Activated naive CD8-positive, alpha-beta T cell treated with anti-CD3 and anti-CD28 coated beads, Interleukin-2, amount 50 U/mL, for 24 hours (primary cell): ENCODE results near the gene CTLA4.
A peak's percentile ranks its signal among the peaks of the same experiment; 100 is the strongest.

Source experiments
- ATAC-seq: fragments of 150-1000 bp; cut with Tn5 transposase; one replicate; pipeline ENCODE4 v1.10.0; 2021
- DNase-seq: peaks from one replicate; pipeline ENCODE4 v3.0.0; 2021
- H3K27ac Mint-ChIP-seq: one replicate; pipeline ENCODE4 v1.8.0; 2021; ENCODE audit warnings: mild to moderate bottlenecking, mixed read lengths
- H3K27me3 Mint-ChIP-seq: one replicate; pipeline ENCODE4 v1.8.0; 2021; ENCODE audit warnings: mixed read lengths
- H3K36me3 Mint-ChIP-seq: one replicate; pipeline ENCODE4 v1.8.0; 2021; ENCODE audit warnings: low read depth, mixed read lengths
- H3K4me1 Mint-ChIP-seq: one replicate; pipeline ENCODE4 v1.8.0; 2021; ENCODE audit warnings: mixed read lengths
- H3K4me3 Mint-ChIP-seq: one replicate; pipeline ENCODE4 v1.8.0; 2021; ENCODE audit warnings: mild to moderate bottlenecking, moderate library complexity, mixed read lengths
- H3K9me3 Mint-ChIP-seq: one replicate; pipeline ENCODE4 v1.8.0; 2021; ENCODE audit warnings: mixed read lengths

CTLA4 gene

DNA sequence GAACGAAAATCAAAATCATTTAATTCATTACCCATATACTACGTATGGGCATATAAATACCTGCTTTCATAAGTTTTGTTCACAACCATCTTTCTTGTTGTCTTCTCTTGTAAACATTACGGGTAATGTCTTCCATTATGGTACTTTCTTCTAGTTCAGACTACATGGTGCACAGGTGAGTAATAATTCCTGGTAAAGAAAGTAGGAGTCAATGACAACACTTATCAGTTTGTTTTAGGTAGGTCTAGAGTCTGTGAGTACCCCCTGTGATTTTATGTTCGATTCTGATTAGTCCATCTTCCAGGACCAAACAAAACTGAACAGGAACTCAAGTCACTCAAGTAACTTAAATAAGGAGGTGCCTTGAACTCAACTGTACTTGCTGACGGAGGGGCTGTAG lies 25.2 kb upstream of the CTLA4 start:
- ATAC-seq (peak; percentile 72), DNase-seq (no peak)
- H3K36me3 Mint-ChIP-seq = no peaks in the 10 kb centered on the region
- peaks cover 21% of the 10 kb centered on the region for H3K4me1 Mint-ChIP-seq
- no peaks in the 10 kb centered on the region for H3K9me3 Mint-ChIP-seq
- H3K27me3 Mint-ChIP-seq = peaks cover 7% of the 10 kb centered on the region
- H3K27ac Mint-ChIP-seq = no peak overlapping the region
- H3K4me3 Mint-ChIP-seq = no peak overlapping the region

GRCh38 chr2:203846490-203847105 lies 21.0 kb upstream of the CTLA4 start:
- H3K4me1 Mint-ChIP-seq = peaks cover 21% of the 10 kb centered on the region
- H3K27me3 Mint-ChIP-seq = peaks cover 3% of the 10 kb centered on the region
- no peak for ATAC-seq
- no peak overlapping the region for H3K27ac Mint-ChIP-seq
- H3K9me3 Mint-ChIP-seq = no peaks in the 10 kb centered on the region
- no peak for DNase-seq
- H3K36me3 Mint-ChIP-seq = no peaks in the 10 kb centered on the region
- no peak overlapping the region for H3K4me3 Mint-ChIP-seq

DNA sequence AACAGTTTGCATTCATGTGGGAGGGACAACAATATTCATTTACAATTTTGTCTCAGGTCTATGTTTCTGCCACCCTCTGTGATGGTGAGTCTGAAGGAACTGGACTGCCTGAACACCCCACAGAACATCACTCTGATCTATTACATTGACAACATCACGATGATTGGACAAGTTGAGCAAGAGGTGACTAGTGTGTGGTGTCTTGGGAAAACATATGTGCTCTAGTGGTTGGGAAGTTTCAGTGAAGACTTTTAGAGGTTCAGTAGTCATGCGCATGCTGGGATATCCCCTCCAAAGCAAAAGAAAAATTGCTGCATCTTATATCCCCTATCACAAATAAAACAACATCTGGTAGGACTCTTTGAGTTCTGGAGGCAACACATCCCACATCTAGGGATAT lies 18.6 kb upstream of the CTLA4 start:
- peaks cover 2% of the 10 kb centered on the region for H3K27me3 Mint-ChIP-seq
- no peak overlapping the region for H3K4me3 Mint-ChIP-seq
- H3K36me3 Mint-ChIP-seq = no peaks in the 10 kb centered on the region
- H3K27ac Mint-ChIP-seq = no peak overlapping the region
- DNase-seq (no peak), ATAC-seq (peak; percentile 76)
- H3K9me3 Mint-ChIP-seq = no peaks in the 10 kb centered on the region
- peaks cover 28% of the 10 kb centered on the region for H3K4me1 Mint-ChIP-seq

- H3K27me3 Mint-ChIP-seq = no peaks in the 10 kb centered on the region
These were observed 14.8 kb upstream of the CTLA4 start for GRCh38 chr2:203852760-203853159.

GRCh38 chr2:203853271-203853670 lies 14.3 kb upstream of the CTLA4 start:
- no peaks in the 10 kb centered on the region for H3K27me3 Mint-ChIP-seq
- H3K9me3 Mint-ChIP-seq = no peaks in the 10 kb centered on the region
- peak overlapping the region; percentile 92 for H3K27ac Mint-ChIP-seq
- peak overlapping the region; percentile 61 for H3K4me3 Mint-ChIP-seq
- DNase-seq (no peak), ATAC-seq (peak; percentile 38)
- H3K36me3 Mint-ChIP-seq = no peaks in the 10 kb centered on the region
- peaks cover 63% of the 10 kb centered on the region for H3K4me1 Mint-ChIP-seq

More at GRCh38 chr2:203852760-203853159, 14.8 kb upstream of the CTLA4 start:
- Mint-ChIP-seq H3K36me3 (no peaks in the 10 kb centered on the region), H3K4me3 (peak overlapping the region; percentile 50), H3K27ac (peak overlapping the region; percentile 92), H3K9me3 (no peaks in the 10 kb centered on the region), H3K4me1 (peaks cover 58% of the 10 kb centered on the region)
- DNase-seq (no peak), ATAC-seq (peak; percentile 47)

- Mint-ChIP-seq H3K27me3 (no peaks in the 10 kb centered on the region), H3K36me3 (no peaks in the 10 kb centered on the region), H3K4me3 (peak overlapping the region; percentile 42), H3K9me3 (no peaks in the 10 kb centered on the region), H3K4me1 (peaks cover 67% of the 10 kb centered on the region), H3K27ac (peak overlapping the region; percentile 92)
- DNase-seq (no peak), ATAC-seq (no peak)
These were observed 13.8 kb upstream of the CTLA4 start for GRCh38 chr2:203853722-203854121.

- no peak for ATAC-seq
- no peak overlapping the region for H3K27ac Mint-ChIP-seq
- H3K36me3 Mint-ChIP-seq = peaks cover 3% of the 10 kb centered on the region
- no peak overlapping the region for H3K4me3 Mint-ChIP-seq
- H3K27me3 Mint-ChIP-seq = no peaks in the 10 kb centered on the region
- no peaks in the 10 kb centered on the region for H3K9me3 Mint-ChIP-seq
- DNase-seq = no peak
- peaks cover 74% of the 10 kb centered on the region for H3K4me1 Mint-ChIP-seq
These were observed 12.3 kb upstream of the CTLA4 start for GRCh38 chr2:203855274-203855673.

DNA sequence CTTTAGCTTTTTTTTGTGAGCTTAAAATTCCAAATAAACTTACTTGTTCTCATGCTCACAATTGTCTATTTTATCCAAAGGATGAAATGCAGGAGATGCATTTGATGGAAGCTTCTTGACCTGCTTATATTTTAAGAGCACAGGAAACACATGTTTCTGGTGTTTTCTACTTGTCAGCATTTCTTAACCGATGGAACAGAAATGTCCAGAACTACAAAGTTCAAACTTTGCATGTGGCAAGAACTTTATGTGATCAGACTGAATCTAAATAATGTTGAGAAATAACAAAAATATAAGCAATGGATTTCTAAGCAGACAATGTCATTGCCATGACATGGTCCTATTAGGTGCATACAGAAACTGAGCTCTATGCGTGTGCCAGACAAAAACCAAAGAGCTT lies 9.9 kb upstream of the CTLA4 start:
- ATAC-seq = no peak

DNA sequence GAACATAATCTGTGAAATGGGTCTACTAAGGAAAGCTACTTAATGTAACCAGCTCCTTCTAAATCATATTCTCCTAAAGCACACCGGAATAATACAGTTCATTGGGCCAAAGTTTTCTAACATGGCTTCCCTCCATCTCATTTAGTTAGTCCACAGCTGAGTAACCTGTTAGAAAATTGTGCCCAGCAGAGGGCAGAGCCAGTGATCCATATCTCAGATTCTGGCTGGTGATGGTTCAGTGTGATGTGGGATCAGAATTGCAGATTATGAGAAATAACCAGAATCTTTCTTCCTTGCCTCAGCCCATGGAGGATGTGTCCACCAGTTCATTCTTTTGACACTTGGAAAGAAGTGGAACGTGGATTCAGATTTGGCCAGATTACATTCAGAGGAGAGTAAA lies 9.4 kb upstream of the CTLA4 start:
- H3K36me3 Mint-ChIP-seq = peaks cover 3% of the 10 kb centered on the region
- H3K4me3 Mint-ChIP-seq = no peak overlapping the region
- DNase-seq = no peak
- no peaks in the 10 kb centered on the region for H3K9me3 Mint-ChIP-seq
- peak overlapping the region; percentile 25 for H3K27ac Mint-ChIP-seq
- peak; percentile 48 for ATAC-seq
- peaks cover 87% of the 10 kb centered on the region for H3K4me1 Mint-ChIP-seq
- H3K27me3 Mint-ChIP-seq = no peaks in the 10 kb centered on the region

More for the DNA sequence above, 9.9 kb upstream of the CTLA4 start:
- Mint-ChIP-seq H3K4me1 (peaks cover 88% of the 10 kb centered on the region), H3K27me3 (no peaks in the 10 kb centered on the region), H3K9me3 (no peaks in the 10 kb centered on the region), H3K4me3 (no peak overlapping the region), H3K36me3 (peaks cover 3% of the 10 kb centered on the region), H3K27ac (peak overlapping the region; percentile 25)
- no peak for DNase-seq

- DNase-seq = no peak
- peaks cover 79% of the 10 kb centered on the region for H3K4me1 Mint-ChIP-seq
- H3K9me3 Mint-ChIP-seq = peaks cover 2% of the 10 kb centered on the region
- no peaks in the 10 kb centered on the region for H3K27me3 Mint-ChIP-seq
- peak overlapping the region; percentile 53 for H3K27ac Mint-ChIP-seq
- no peak for ATAC-seq
- peaks cover 4% of the 10 kb centered on the region for H3K36me3 Mint-ChIP-seq
- H3K4me3 Mint-ChIP-seq = no peak overlapping the region
These were observed 8.4 kb upstream of the CTLA4 start for GRCh38 chr2:203859030-203859789.

DNA sequence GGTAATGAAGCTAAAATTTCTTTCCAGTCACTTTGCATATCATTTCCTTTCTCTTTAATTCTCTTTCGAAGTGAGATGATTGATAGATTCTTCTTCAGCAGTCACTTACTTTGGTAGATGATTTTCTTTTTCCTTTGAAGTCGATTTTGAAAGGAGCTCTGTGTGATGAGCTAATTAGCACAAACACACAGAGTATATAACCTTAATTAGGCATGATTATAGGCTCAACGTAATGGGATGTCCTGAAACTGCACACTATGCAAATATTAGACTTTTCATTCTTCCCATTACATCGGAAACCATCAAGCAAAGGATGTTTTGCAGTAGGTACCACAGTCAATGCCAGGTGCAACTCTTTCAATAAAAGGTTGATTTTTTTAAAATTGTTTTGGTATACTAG lies 6.4 kb upstream of the CTLA4 start:
- H3K36me3 Mint-ChIP-seq = peaks cover 6% of the 10 kb centered on the region
- no peaks in the 10 kb centered on the region for H3K27me3 Mint-ChIP-seq
- H3K4me1 Mint-ChIP-seq = peaks cover 77% of the 10 kb centered on the region
- H3K27ac Mint-ChIP-seq = peak overlapping the region; percentile 89
- peak overlapping the region; percentile 56 for H3K4me3 Mint-ChIP-seq
- DNase-seq (no peak), ATAC-seq (peak; percentile 92)
- H3K9me3 Mint-ChIP-seq = peaks cover 15% of the 10 kb centered on the region

DNA sequence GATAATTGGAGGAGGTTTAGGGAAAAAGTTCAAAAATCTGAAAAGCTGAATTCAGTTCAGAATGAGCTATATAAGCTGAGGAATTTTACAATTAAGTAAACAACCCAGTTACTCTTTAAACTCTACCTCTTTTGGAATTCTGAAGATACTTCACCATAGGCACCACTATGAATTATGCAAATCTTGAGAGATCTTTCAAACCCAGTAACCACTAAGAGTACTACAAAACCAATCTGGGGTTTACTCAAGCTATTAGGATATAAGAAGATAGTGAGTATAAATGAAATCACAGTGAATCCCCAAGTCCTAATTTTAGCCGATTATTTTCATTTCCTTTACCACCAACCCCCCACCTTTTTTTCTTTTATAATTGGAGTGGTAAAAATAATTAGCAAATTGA lies 6.0 kb upstream of the CTLA4 start:
- Mint-ChIP-seq H3K27me3 (no peaks in the 10 kb centered on the region), H3K4me3 (peak overlapping the region; percentile 56), H3K4me1 (peaks cover 76% of the 10 kb centered on the region), H3K36me3 (peaks cover 6% of the 10 kb centered on the region), H3K9me3 (peaks cover 15% of the 10 kb centered on the region), H3K27ac (peak overlapping the region; percentile 89)
- no peak for DNase-seq
- peak; percentile 57 for ATAC-seq

DNA sequence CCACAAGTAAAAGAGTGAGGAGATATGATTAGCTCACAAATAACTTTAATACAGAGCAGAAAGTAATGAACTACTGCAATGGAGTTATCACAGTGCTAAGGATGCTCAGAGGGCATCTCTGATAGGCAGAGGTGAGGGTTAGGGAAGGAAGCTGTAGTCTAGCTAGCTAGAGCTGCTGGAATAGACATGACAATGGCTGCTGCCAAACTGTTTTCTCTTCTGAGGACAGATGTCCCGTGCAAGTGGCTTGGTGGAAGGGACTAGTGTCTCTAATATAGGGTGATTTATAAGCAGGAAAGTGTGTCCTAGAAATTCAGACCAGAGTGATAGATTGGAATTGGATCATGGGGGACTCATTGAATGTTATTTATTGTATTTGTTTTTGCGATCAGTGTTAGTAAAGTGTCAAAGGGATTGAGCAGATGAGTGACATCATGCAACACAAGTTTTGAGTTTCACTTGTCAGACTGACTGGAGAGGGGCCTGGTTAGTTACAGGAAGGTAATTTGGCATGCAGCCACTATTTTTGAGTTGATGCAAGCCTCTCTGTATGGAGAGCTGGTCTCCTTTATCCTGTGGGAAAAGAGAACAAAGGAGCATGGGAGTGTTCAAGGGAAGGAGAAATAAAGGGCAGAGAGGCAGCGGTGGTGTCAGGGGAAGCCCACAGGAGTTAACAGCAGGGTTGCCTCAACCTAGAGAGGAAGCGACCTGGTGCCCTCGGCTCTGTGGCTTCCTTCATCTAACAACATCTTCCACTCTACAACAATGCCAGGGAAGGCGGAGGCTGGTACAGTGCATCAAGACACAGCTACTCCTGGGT lies 1.9 kb downstream of the CTLA4 start:
- peak; percentile 65 for ATAC-seq
- peaks cover 60% of the 10 kb centered on the region for H3K36me3 Mint-ChIP-seq
- peaks cover 15% of the 10 kb centered on the region for H3K9me3 Mint-ChIP-seq
- H3K27me3 Mint-ChIP-seq = no peaks in the 10 kb centered on the region
- H3K4me1 Mint-ChIP-seq = peaks cover 82% of the 10 kb centered on the region
- H3K27ac Mint-ChIP-seq = peak overlapping the region; percentile 96
- peak overlapping the region; percentile 93 for H3K4me3 Mint-ChIP-seq
- peak; percentile 59 for DNase-seq

DNA sequence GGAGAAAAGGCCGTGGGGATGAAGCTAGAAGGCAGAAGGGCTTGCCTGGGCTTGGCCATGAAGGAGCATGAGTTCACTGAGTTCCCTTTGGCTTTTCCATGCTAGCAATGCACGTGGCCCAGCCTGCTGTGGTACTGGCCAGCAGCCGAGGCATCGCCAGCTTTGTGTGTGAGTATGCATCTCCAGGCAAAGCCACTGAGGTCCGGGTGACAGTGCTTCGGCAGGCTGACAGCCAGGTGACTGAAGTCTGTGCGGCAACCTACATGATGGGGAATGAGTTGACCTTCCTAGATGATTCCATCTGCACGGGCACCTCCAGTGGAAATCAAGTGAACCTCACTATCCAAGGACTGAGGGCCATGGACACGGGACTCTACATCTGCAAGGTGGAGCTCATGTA lies 2.9 kb downstream of the CTLA4 start:
- ATAC-seq (no peak), DNase-seq (no peak)
- Mint-ChIP-seq H3K4me3 (peak overlapping the region; percentile 93), H3K36me3 (peaks cover 68% of the 10 kb centered on the region), H3K27me3 (no peaks in the 10 kb centered on the region), H3K27ac (peak overlapping the region; percentile 96), H3K4me1 (peaks cover 88% of the 10 kb centered on the region), H3K9me3 (peaks cover 16% of the 10 kb centered on the region)
